H9 (cell line): ENCODE data around the gene PHKG2. TPM values are rescaled to one million over a fixed set of nuclear protein-coding genes. Genes with fewer than 3 reads are reported as not detected.

Source experiments
- DNase-seq: peaks from one replicate; pipeline ENCODE4 v3.0.0-alpha.2; 2017
- H2AFZ ChIP-seq: one replicate; pipeline ENCODE4 v1.6.1; 2013; ENCODE audit warnings: mild to moderate bottlenecking, low read length, control low read depth, moderate library complexity
- H2AK5ac ChIP-seq: 2 replicates; pipeline ENCODE4 v1.6.1; 2013; ENCODE audit warnings: low read length, control low read depth, mixed read lengths; ENCODE audit not compliant: insufficient read length
- H2BK120ac ChIP-seq: one replicate; pipeline ENCODE4 v1.6.1; 2013; ENCODE audit warnings: low read depth, mild to moderate bottlenecking, low read length, control low read depth, inconsistent platforms; ENCODE audit not compliant: poor library complexity, severe bottlenecking
- H2BK12ac ChIP-seq: 2 replicates; pipeline ENCODE4 v1.6.1; 2013; ENCODE audit warnings: low read length, control low read depth, mixed read lengths, low read depth; ENCODE audit not compliant: insufficient read length
- H2BK15ac ChIP-seq: 2 replicates; pipeline ENCODE4 v1.6.1; 2013; ENCODE audit warnings: low read depth, low read length, control low read depth
- H2BK20ac ChIP-seq: one replicate; pipeline ENCODE4 v1.6.1; 2013; ENCODE audit warnings: low read depth, mild to moderate bottlenecking, low read length, control low read depth, inconsistent platforms; ENCODE audit not compliant: poor library complexity, severe bottlenecking
- H2BK5ac ChIP-seq: 2 replicates; pipeline ENCODE4 v1.6.1; 2013; ENCODE audit warnings: low read length, control low read depth, mixed read lengths; ENCODE audit not compliant: insufficient read length
- H3K14ac ChIP-seq: 2 replicates; pipeline ENCODE4 v1.6.1; 2013; ENCODE audit warnings: low read length, control low read depth; ENCODE audit not compliant: insufficient read depth
- H3K18ac ChIP-seq: 2 replicates; pipeline ENCODE4 v1.6.1; 2013; ENCODE audit warnings: low read depth, mild to moderate bottlenecking, mixed read lengths, low read length, control low read depth; ENCODE audit not compliant: insufficient read length
- H3K23ac ChIP-seq: 2 replicates; pipeline ENCODE4 v1.6.1; 2013; ENCODE audit warnings: low read length, control low read depth, mixed read lengths, low read depth; ENCODE audit not compliant: insufficient read length
- H3K23me2 ChIP-seq: 2 replicates; pipeline ENCODE4 v1.6.1; 2013; ENCODE audit warnings: low read depth, mild to moderate bottlenecking, mixed read lengths, low read length, control low read depth; ENCODE audit not compliant: insufficient read length, poor library complexity, severe bottlenecking
- H3K27ac ChIP-seq: 2 replicates; pipeline ENCODE4 v1.5.1; 2013; ENCODE audit warnings: low read length, control low read depth, mixed read lengths, low read depth; ENCODE audit not compliant: insufficient read length
- H3K27me3 ChIP-seq: 2 replicates; pipeline ENCODE4 v1.6.1; 2013; ENCODE audit warnings: low read length, control low read depth, inconsistent platforms; ENCODE audit not compliant: insufficient read depth
- H3K4ac ChIP-seq: 2 replicates; pipeline ENCODE4 v1.6.1; 2013; ENCODE audit warnings: low read depth, mild to moderate bottlenecking, control low read depth, inconsistent platforms, low read length, moderate library complexity
- H3K4me1 ChIP-seq: 2 replicates; pipeline ENCODE4 v1.6.1; 2013; ENCODE audit warnings: low read length, control low read depth, inconsistent platforms; ENCODE audit not compliant: insufficient read depth
- H3K4me2 ChIP-seq: 2 replicates; pipeline ENCODE4 v1.6.1; 2013; ENCODE audit warnings: low read length, control low read depth, mixed read lengths; ENCODE audit not compliant: insufficient read length, insufficient read depth
- H3K56ac ChIP-seq: 2 replicates; pipeline ENCODE4 v1.6.1; 2013; ENCODE audit warnings: low read depth, mild to moderate bottlenecking, mixed read lengths, low read length, control low read depth; ENCODE audit not compliant: insufficient read length
- H3K79me1 ChIP-seq: 2 replicates; pipeline ENCODE4 v1.6.1; 2013; ENCODE audit warnings: low read depth, mild to moderate bottlenecking, moderate library complexity, low read length, control low read depth, inconsistent platforms; ENCODE audit not compliant: insufficient read depth, poor library complexity, severe bottlenecking
- H3K79me2 ChIP-seq: 2 replicates; pipeline ENCODE4 v1.6.1; 2013; ENCODE audit warnings: low read length, control low read depth, inconsistent platforms; ENCODE audit not compliant: insufficient read depth
- H3K9ac ChIP-seq: 2 replicates; pipeline ENCODE4 v1.6.1; 2013; ENCODE audit warnings: low read length, control low read depth, mixed read lengths; ENCODE audit not compliant: insufficient read length; ENCODE audit errors: extremely low read depth
- H3K9me3 ChIP-seq: one replicate; pipeline ENCODE4 v1.6.1; 2013; ENCODE audit warnings: low read depth, low read length, inconsistent platforms; ENCODE audit not compliant: control insufficient read depth
- H3T11ph ChIP-seq: one replicate; pipeline ENCODE4 v1.6.1; 2013; ENCODE audit warnings: mild to moderate bottlenecking, low read length, control low read depth, inconsistent platforms
- H4K20me1 ChIP-seq: one replicate; pipeline ENCODE4 v1.6.1; 2013; ENCODE audit not compliant: control insufficient read depth, insufficient read length, insufficient read depth
- H4K5ac ChIP-seq: 2 replicates; pipeline ENCODE4 v1.6.1; 2013; ENCODE audit warnings: low read depth, mild to moderate bottlenecking, mixed read lengths, low read length, control low read depth; ENCODE audit not compliant: insufficient read length
- H4K8ac ChIP-seq: replicated peaks from 2 replicates; pipeline ENCODE4 v1.6.1; 2013; ENCODE audit warnings: low read length, control low read depth, mixed read lengths, low read depth; ENCODE audit not compliant: insufficient read length
- H4K91ac ChIP-seq: 2 replicates; pipeline ENCODE4 v1.6.1; 2013; ENCODE audit warnings: low read depth, mild to moderate bottlenecking, moderate library complexity, mixed read lengths, low read length, control low read depth; ENCODE audit not compliant: insufficient read length
- H3K27ac Mint-ChIP-seq, 3 experiments: 2 replicates in 2 of 3; 3 replicates in 1 of 3; pipeline ENCODE4 v1.8.0; 2020 to 2021; ENCODE audit warnings: mixed read lengths in 3 of 3, mild to moderate bottlenecking in 1 of 3, moderate library complexity in 1 of 3
- H3K27me3 Mint-ChIP-seq: 2 replicates; pipeline ENCODE4 v1.8.0; 2021; ENCODE audit warnings: low read depth, mild to moderate bottlenecking, moderate library complexity, mixed read lengths
- H3K36me3 Mint-ChIP-seq, 3 experiments: 2 replicates in 2 of 3; 3 replicates in 1 of 3; pipeline ENCODE4 v1.8.0; 2020 to 2021; ENCODE audit warnings: low read depth in 3 of 3, mixed read lengths in 3 of 3; ENCODE audit not compliant: insufficient read depth in 1 of 3
- H3K4me1 Mint-ChIP-seq, 2 experiments: 2 replicates each; pipeline ENCODE4 v1.8.0; 2020; ENCODE audit warnings: mixed read lengths in 2 of 2
- H3K4me3 Mint-ChIP-seq, 2 experiments: 2 replicates in 1 of 2; 3 replicates in 1 of 2; pipeline ENCODE4 v1.8.0; 2020 to 2021; ENCODE audit warnings: mild to moderate bottlenecking in 2 of 2, mixed read lengths in 2 of 2, moderate library complexity in 1 of 2
- H3K9me3 Mint-ChIP-seq, 2 experiments: 2 replicates in 1 of 2; 3 replicates in 1 of 2; pipeline ENCODE4 v1.8.0; 2020; ENCODE audit warnings: mild to moderate bottlenecking in 2 of 2, mixed read lengths in 2 of 2, moderate library complexity in 1 of 2
- WGBS: extraction: QIAGEN DNeasy Blood & Tissue Kit; methylation state at CpG from one replicate; pipeline ENCODE4 v1.1.7; 2013; ENCODE audit warnings: missing lambda C conversion rate, low lambda C conversion rate, mixed read lengths; ENCODE audit not compliant: insufficient read length; ENCODE audit errors: extremely low coverage; 5-methylcytosine and 5-hydroxymethylcytosine counted together
- total RNA-seq: library from RNA; stranded (reverse); gene quantifications from 2 replicates; pipeline ENCODE4 v1.2.1, GENCODE V29; 2021
- TF ChIP-seq, protein P1 (sequence below): fragments of 200-600 bp; sonication (generic); conservative IDR thresholded peaks from 3 replicates; pipeline ENCODE4 v1.8.0; 2021; ENCODE audit warnings: antibody characterized with exemption, mild to moderate bottlenecking

PHKG2 gene
- total RNA-seq, 1 experiment from 2014 or later = 46.6 TPM

DNA sequence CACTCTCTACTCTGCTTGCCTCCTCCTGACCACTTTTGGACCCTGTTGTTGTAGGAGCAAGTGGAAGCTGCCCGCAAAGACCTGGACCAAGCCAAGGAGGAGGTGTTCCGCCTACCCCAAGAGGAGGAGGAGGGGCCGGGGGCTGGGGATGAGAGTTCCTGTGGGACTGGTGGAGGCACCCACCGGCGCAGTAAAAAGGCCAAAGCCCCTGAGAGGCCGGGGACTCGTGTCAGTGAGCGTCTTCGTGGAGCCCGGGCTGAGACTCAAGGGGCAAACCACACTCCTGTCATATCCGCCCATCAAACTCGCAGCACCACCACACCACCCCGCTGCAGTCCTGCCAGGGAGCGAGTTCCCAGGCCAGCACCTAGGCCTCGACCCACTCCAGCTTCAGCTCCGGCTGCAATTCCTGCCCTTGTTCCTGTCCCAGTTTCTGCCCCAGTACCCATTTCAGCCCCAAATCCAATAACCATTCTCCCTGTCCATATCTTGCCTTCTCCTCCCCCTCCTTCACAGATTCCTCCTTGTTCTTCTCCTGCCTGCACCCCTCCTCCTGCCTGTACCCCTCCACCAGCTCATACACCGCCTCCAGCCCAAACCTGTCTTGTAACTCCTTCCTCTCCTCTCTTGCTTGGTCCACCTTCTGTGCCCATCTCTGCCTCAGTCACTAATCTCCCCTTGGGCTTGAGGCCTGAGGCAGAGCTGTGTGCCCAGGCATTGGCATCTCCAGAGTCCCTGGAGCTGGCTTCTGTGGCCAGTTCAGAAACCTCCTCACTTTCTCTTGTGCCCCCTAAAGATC is 11.0 kb upstream of the PHKG2 start:
- no peak for DNase-seq
- no CpG with 5 or more reads among the region's 17 CpGs for WGBS
- TF ChIP-seq, protein P1, sequence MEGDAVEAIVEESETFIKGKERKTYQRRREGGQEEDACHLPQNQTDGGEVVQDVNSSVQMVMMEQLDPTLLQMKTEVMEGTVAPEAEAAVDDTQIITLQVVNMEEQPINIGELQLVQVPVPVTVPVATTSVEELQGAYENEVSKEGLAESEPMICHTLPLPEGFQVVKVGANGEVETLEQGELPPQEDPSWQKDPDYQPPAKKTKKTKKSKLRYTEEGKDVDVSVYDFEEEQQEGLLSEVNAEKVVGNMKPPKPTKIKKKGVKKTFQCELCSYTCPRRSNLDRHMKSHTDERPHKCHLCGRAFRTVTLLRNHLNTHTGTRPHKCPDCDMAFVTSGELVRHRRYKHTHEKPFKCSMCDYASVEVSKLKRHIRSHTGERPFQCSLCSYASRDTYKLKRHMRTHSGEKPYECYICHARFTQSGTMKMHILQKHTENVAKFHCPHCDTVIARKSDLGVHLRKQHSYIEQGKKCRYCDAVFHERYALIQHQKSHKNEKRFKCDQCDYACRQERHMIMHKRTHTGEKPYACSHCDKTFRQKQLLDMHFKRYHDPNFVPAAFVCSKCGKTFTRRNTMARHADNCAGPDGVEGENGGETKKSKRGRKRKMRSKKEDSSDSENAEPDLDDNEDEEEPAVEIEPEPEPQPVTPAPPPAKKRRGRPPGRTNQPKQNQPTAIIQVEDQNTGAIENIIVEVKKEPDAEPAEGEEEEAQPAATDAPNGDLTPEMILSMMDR = no peak
- no peaks in the 10 kb centered on the region for H4K20me1 ChIP-seq
- no peak overlapping the region for H3K23ac ChIP-seq
- H3K4ac ChIP-seq = no peak overlapping the region
- no peaks in the 10 kb centered on the region for H3K79me1 ChIP-seq
- Mint-ChIP-seq H3K27me3 (no peaks in the 10 kb centered on the region), H3K4me1 (peaks cover 10 to 17% of the 10 kb centered on the region in 2 experiments), H3K36me3 (peaks cover 37 to 76% (median 61%) of the 10 kb centered on the region in 3 experiments), H3K4me3 (no peak overlapping the region), H3K27ac (no peak overlapping the region; a peak in 1 of 7 replicates), H3K9me3 (no peaks in the 10 kb centered on the region)
- no peak overlapping the region for H2BK20ac ChIP-seq
- no peaks in the 10 kb centered on the region for H3K27me3 ChIP-seq
- H3K14ac ChIP-seq = no peak overlapping the region
- no peak overlapping the region for H3K18ac ChIP-seq
- H2BK120ac ChIP-seq = no peak overlapping the region
- no peak overlapping the region for H3T11ph ChIP-seq
- no peaks in the 10 kb centered on the region for H3K4me1 ChIP-seq
- no peak overlapping the region for H2AK5ac ChIP-seq
- no peak overlapping the region for H3K56ac ChIP-seq
- H2BK12ac ChIP-seq = no peak overlapping the region
- no peak overlapping the region for H4K8ac ChIP-seq
- H4K5ac ChIP-seq = no peak overlapping the region
- H3K9me3 ChIP-seq = no peaks in the 10 kb centered on the region
- H3K27ac ChIP-seq = no peak overlapping the region
- H2AFZ ChIP-seq = no peak overlapping the region
- no peak overlapping the region for H2BK15ac ChIP-seq
- H3K23me2 ChIP-seq = no peaks in the 10 kb centered on the region
- H3K79me2 ChIP-seq = no peaks in the 10 kb centered on the region
- H3K9ac ChIP-seq = no peak overlapping the region
- H3K4me2 ChIP-seq = no peak overlapping the region
- H4K91ac ChIP-seq = no peak overlapping the region
- H2BK5ac ChIP-seq = no peak overlapping the region
